Activated CD8-positive, alpha-beta T cell treated with anti-CD3 and anti-CD28 coated beads for 36 hours (primary cell): ENCODE results near the gene ELK4. TPM values are rescaled to one million over a fixed set of nuclear protein-coding genes. Genes with fewer than 3 reads are reported as not detected.

Experiments used
- ATAC-seq: fragments of 200-7000 bp; cut with Tn5 transposase; one replicate; pipeline ENCODE4 v1.10.0; 2021; ENCODE audit warnings: mild to moderate bottlenecking, moderate library complexity
- CTCF ChIA-PET: fragments of 350-600 bp; sonication (Branson Sonifier 250); formaldehyde crosslinking; loops from one replicate; lab custom pipeline; 2021; ENCODE audit warnings: antibody characterized with exemption; lab: Charles Lee
- POLR2A ChIA-PET: fragments of 350-600 bp; sonication (Branson Sonifier 250); formaldehyde crosslinking; loops from one replicate; lab custom pipeline; 2021; ENCODE audit warnings: antibody characterized with exemption; lab: Charles Lee
- DNase-seq: peaks from one replicate; pipeline ENCODE4 v3.0.0-alpha.2; 2020
- H3K27ac Mint-ChIP-seq: one replicate; pipeline ENCODE4 v1.8.0; 2021; ENCODE audit warnings: mild to moderate bottlenecking, mixed read lengths
- H3K27me3 Mint-ChIP-seq: one replicate; pipeline ENCODE4 v1.8.0; 2021; ENCODE audit warnings: mixed read lengths
- H3K36me3 Mint-ChIP-seq: one replicate; pipeline ENCODE4 v1.8.0; 2021; ENCODE audit warnings: low read depth, mixed read lengths
- H3K4me1 Mint-ChIP-seq: one replicate; pipeline ENCODE4 v1.8.0; 2021; ENCODE audit warnings: low read depth, mixed read lengths
- H3K4me3 Mint-ChIP-seq: one replicate; pipeline ENCODE4 v1.8.0; 2021; ENCODE audit warnings: mild to moderate bottlenecking, moderate library complexity, mixed read lengths
- H3K9me3 Mint-ChIP-seq: one replicate; pipeline ENCODE4 v1.8.0; 2021; ENCODE audit warnings: mixed read lengths
- intact Hi-C: fragments of 100-400 bp; cut with micrococcal nuclease; formaldehyde crosslinking; loops from one replicate; pipeline ENCODE4 v1.10.0; 2022
- total RNA-seq, 2 experiments: library from RNA; stranded (reverse); gene quantifications; one replicate each; pipeline ENCODE4 v1.2.3, GENCODE V29; 2021
- TF ChIP-seq, protein P1 (sequence below): fragments of 200-600 bp; IDR thresholded peaks from one replicate; pipeline ENCODE4 v1.8.0; 2022; ENCODE audit warnings: antibody characterized with exemption, mild to moderate bottlenecking

ELK4 gene
- total RNA-seq, 2 experiments from 2014 or later, result 61.5 to 62.1 TPM

DNA sequence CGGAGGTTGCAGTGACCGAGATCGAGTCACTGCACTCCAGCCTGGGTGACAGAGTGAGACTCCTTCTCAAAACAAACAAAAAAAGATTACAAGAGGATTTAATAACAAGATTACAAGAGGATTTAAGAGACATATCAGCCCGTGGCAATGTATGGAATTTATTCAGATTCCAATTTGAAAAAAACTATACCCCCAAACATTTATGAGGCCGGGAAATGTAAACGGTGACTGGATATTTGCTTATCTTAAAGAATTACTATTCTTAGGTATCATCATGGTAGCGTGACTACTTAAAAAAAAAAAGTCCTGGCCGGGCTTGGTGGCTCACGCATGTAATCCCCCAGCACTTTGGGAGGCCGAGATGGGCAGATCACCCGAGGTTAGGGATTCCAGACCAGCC lies 21.2 kb upstream of the ELK4 start:
- Mint-ChIP-seq H3K4me1 (no peaks in the 10 kb centered on the region), H3K27me3 (no peaks in the 10 kb centered on the region), H3K4me3 (no peak overlapping the region), H3K36me3 (no peaks in the 10 kb centered on the region), H3K9me3 (no peaks in the 10 kb centered on the region), H3K27ac (no peak overlapping the region)
- no peak for DNase-seq
- ChIA-PET POLR2A (no interaction called here), CTCF (interaction anchor here (7.4 to 8.4 kb wide), 2 partner anchors 24 to 326 kb away, joined by 101 to 112 read pairs; partner anchors contain the start of gene SLC45A3)
- intact Hi-C loops, result no loop called here
- ATAC-seq, result no peak
- TF ChIP-seq, protein P1, sequence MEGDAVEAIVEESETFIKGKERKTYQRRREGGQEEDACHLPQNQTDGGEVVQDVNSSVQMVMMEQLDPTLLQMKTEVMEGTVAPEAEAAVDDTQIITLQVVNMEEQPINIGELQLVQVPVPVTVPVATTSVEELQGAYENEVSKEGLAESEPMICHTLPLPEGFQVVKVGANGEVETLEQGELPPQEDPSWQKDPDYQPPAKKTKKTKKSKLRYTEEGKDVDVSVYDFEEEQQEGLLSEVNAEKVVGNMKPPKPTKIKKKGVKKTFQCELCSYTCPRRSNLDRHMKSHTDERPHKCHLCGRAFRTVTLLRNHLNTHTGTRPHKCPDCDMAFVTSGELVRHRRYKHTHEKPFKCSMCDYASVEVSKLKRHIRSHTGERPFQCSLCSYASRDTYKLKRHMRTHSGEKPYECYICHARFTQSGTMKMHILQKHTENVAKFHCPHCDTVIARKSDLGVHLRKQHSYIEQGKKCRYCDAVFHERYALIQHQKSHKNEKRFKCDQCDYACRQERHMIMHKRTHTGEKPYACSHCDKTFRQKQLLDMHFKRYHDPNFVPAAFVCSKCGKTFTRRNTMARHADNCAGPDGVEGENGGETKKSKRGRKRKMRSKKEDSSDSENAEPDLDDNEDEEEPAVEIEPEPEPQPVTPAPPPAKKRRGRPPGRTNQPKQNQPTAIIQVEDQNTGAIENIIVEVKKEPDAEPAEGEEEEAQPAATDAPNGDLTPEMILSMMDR, result no peak

DNA sequence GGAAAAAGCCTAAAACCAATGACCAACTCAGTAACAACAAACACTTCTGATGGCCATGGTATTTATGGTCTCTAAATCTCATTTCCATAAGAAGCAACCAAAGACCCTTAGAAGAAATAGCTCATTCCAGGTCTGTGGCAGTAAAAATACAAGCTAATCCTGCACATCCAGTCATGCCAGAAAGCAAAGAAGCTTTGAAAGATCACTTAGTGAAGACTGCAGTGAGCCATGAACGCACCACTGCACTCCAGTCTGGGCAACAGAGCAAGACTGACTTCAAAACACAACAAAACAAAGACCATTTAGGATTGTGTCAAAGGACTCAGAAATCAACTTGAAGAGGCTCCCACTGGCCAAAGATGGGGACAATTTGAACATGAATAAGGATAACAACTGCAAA lies 18.4 kb upstream of the ELK4 start:
- Mint-ChIP-seq H3K4me1 (no peaks in the 10 kb centered on the region), H3K4me3 (no peak overlapping the region), H3K27me3 (no peaks in the 10 kb centered on the region), H3K27ac (no peak overlapping the region), H3K36me3 (no peaks in the 10 kb centered on the region), H3K9me3 (no peaks in the 10 kb centered on the region)
- ChIA-PET POLR2A (interaction anchor here (0.9 kb wide), 1 partner anchor 13 kb away, joined by 3 read pairs; no protein-coding TSS in a partner anchor), CTCF (interaction anchor here (1.1 to 4.2 kb wide), 5 partner anchors 9 to 126 kb away, joined by 3 to 34 read pairs (median 9); partner anchors contain the start of gene ELK4)
- intact Hi-C loops, result no loop called here
- DNase-seq (no peak), ATAC-seq (no peak)
- TF ChIP-seq, protein P1, result no peak

DNA sequence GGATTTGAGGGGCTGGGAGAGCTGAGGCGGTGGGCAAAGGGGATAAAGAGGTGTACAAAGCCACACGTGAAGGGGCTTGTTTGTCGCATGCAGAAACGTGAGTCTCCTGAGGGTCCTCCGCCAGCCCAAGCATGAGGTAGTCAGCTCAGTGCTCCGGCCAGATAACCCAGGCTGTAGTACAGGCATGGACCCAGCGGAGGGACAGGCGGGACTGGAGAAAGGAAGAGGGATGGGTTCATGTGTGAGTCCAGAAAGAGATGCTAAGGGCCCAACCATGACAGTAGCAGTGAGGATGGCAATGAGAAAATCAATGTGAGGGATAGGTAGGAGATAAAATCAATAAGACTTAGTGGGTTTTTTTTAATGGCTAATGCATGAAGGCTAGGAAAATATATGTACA lies 13.7 kb upstream of the ELK4 start:
- intact Hi-C loops, result loop anchor here (10.0 kb wide), 1 partner anchor 251 kb away; no protein-coding TSS in a partner anchor
- ATAC-seq, result no peak
- Mint-ChIP-seq H3K4me1 (no peaks in the 10 kb centered on the region), H3K36me3 (no peaks in the 10 kb centered on the region), H3K9me3 (no peaks in the 10 kb centered on the region), H3K27ac (no peak overlapping the region), H3K4me3 (no peak overlapping the region), H3K27me3 (peaks cover 3% of the 10 kb centered on the region)
- ChIA-PET POLR2A (interaction anchor here (1.2 to 1.5 kb wide), 2 partner anchors 13 to 17 kb away, joined by 3 to 7 read pairs; no protein-coding TSS in a partner anchor), CTCF (interaction anchor here (0.6 to 12.7 kb wide), 7 partner anchors 10 to 286 kb away, joined by 3 to 120 read pairs (median 5); partner anchors contain the start of gene ELK4)
- TF ChIP-seq, protein P1, result no peak
- DNase-seq, result no peak

DNA sequence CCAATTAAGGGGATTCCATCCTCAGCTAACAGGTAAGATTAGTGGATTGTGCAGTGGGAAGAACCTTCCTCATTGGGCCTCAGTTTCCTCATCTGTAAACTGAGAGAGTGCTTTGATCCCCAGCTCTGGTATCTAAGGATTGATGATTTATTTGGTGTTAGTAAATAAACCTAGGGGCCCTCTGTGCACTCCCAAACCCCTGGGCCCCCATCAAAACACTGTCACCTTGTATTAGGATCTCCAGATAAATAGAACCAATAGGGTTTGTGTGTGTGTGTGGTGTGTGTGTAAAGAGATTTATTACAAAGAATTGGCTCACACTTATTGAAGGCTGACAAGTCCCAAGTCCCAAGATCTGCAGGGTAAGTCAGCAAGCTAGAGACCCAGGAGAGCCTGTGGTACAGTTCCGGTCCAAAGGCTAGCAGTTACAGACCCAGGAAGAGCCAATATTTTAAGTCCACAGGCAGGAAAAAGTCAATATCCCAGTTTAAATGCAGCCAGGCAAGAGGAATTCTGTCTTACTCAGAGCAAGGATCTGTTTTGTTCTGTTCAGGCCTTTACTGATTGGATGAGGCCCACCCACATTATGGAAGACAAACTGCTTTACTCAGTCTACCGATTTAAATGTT lies 11.0 kb upstream of the ELK4 start:
- TF ChIP-seq, protein P1, result no peak
- no peak for DNase-seq
- H3K4me1 Mint-ChIP-seq, result no peaks in the 10 kb centered on the region
- ATAC-seq, result no peak
- ChIA-PET CTCF (interaction anchor here (0.6 to 12.7 kb wide), 6 partner anchors 10 to 1211 kb away, joined by 3 to 120 read pairs (median 8); partner anchors contain the start of gene ELK4), POLR2A (interaction anchor here (0.9 to 1.1 kb wide), 2 partner anchors 51 to 55 kb away, joined by 3 to 4 read pairs; no protein-coding TSS in a partner anchor)
- no peak overlapping the region for H3K4me3 Mint-ChIP-seq
- no peak overlapping the region for H3K27ac Mint-ChIP-seq
- peaks cover 3% of the 10 kb centered on the region for H3K27me3 Mint-ChIP-seq
- intact Hi-C loops, result loop anchor here (10.0 kb wide), 1 partner anchor 248 kb away; no protein-coding TSS in a partner anchor
- no peaks in the 10 kb centered on the region for H3K9me3 Mint-ChIP-seq
- no peaks in the 10 kb centered on the region for H3K36me3 Mint-ChIP-seq

DNA sequence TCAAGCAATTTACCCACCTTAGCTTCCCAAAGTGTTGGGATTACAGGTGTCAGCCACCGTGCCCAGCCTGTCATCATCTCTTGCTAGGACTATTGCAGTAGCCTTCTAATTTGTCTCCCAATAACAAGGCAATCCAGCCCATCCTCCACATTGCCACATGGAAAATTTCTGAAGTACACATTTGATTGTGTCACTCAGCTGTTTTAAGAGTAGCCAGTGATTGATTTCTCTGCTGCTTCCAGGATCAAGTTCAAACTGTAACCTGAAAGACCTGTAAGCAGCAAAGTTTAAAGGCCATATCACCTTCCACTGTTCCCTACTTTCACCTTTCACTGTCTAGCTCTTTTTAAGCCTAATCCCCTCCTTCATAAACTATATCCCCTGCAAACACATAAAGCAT lies 7.8 kb upstream of the ELK4 start:
- H3K27me3 Mint-ChIP-seq, result peaks cover 3% of the 10 kb centered on the region
- H3K4me1 Mint-ChIP-seq, result no peaks in the 10 kb centered on the region
- DNase-seq, result no peak
- intact Hi-C loops, result no loop called here
- CTCF ChIA-PET, result interaction anchor here (0.9 to 12.7 kb wide), 3 partner anchors 18 to 41 kb away, joined by 3 to 120 read pairs (median 3); no protein-coding TSS in a partner anchor
- no peak overlapping the region for H3K4me3 Mint-ChIP-seq
- ATAC-seq, result no peak
- H3K9me3 Mint-ChIP-seq, result no peaks in the 10 kb centered on the region
- POLR2A ChIA-PET, result no interaction called here
- no peaks in the 10 kb centered on the region for H3K36me3 Mint-ChIP-seq
- TF ChIP-seq, protein P1, result no peak
- no peak overlapping the region for H3K27ac Mint-ChIP-seq
